ENCODE measurements around the gene MICU2. TPM values are rescaled to one million over a fixed set of nuclear protein-coding genes. Genes with fewer than 3 reads are reported as not detected.
"Not testable (repeated sequence)": the region's sequence is repeated elsewhere in the genome, so short reads cannot be mapped to it uniquely, and the experiment has no call there.

MICU2 gene
- total RNA-seq, 1 experiment from 2014 or later, result 21.8 TPM

GRCh38 chr13:21590231-21590630 is 13.7 kb downstream of the MICU2 start:
- H3K4me3 Mint-ChIP-seq (ENCODE audit: unreplicated experiment), result no peak overlapping the region
- H3K9me3 Mint-ChIP-seq (ENCODE audit: unreplicated experiment), result no peaks in the 10 kb centered on the region
- POLR2A ChIA-PET, result interaction anchor here (1.5 kb wide), 1 partner anchor 14 kb away, joined by 5 read pairs; the partner anchor contains the start of gene MICU2
- BruUV-seq (replicated peaks), result no TSS peak
- DNase-seq (ENCODE audit: unreplicated experiment), result no peak
- intact Hi-C loops (cut with micrococcal nuclease), result no loop called here
- H3K36me3 Mint-ChIP-seq (ENCODE audit: insufficient read depth, unreplicated experiment), result peaks cover 5% of the 10 kb centered on the region
- H3K27ac Mint-ChIP-seq (ENCODE audit: low read depth, unreplicated experiment), result no peak overlapping the region
- no peaks in the 10 kb centered on the region for H3K27me3 Mint-ChIP-seq (ENCODE audit: insufficient read depth, unreplicated experiment)
- H3K4me1 Mint-ChIP-seq (ENCODE audit: insufficient read depth, unreplicated experiment), result no peaks in the 10 kb centered on the region
- TF ChIP-seq, protein P1, sequence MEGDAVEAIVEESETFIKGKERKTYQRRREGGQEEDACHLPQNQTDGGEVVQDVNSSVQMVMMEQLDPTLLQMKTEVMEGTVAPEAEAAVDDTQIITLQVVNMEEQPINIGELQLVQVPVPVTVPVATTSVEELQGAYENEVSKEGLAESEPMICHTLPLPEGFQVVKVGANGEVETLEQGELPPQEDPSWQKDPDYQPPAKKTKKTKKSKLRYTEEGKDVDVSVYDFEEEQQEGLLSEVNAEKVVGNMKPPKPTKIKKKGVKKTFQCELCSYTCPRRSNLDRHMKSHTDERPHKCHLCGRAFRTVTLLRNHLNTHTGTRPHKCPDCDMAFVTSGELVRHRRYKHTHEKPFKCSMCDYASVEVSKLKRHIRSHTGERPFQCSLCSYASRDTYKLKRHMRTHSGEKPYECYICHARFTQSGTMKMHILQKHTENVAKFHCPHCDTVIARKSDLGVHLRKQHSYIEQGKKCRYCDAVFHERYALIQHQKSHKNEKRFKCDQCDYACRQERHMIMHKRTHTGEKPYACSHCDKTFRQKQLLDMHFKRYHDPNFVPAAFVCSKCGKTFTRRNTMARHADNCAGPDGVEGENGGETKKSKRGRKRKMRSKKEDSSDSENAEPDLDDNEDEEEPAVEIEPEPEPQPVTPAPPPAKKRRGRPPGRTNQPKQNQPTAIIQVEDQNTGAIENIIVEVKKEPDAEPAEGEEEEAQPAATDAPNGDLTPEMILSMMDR (IDR thresholded peaks at IDR 0.05; ENCODE audit: unreplicated experiment), result no peak
- CTCF ChIA-PET, result no interaction called here

DNA sequence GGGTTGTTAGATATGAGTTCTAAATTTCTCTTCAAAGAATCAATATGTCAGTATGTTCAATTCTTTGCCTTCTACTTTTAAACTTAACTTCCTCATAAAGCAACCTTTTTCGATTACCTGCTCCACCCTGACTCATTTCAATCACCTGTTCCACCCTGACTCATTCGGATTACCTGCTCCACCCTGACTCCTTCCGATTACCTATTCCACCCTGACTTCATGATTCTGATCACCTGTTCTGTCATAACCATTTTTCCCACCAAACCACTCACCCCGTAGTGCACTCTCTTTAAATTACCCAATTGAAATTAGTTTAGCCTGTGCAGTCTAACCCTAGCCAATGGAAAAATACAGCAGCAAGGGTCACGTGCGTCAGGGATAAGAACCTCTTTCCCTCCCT is 14.5 kb downstream of the MICU2 start:
- BruUV-seq (replicated peaks); H3K27ac Mint-ChIP-seq (ENCODE audit: low read depth, unreplicated experiment); H3K4me3 Mint-ChIP-seq (ENCODE audit: unreplicated experiment); CTCF ChIA-PET; H3K4me1 Mint-ChIP-seq (ENCODE audit: insufficient read depth, unreplicated experiment); intact Hi-C loops (cut with micrococcal nuclease); H3K27me3 Mint-ChIP-seq (ENCODE audit: insufficient read depth, unreplicated experiment); DNase-seq (ENCODE audit: unreplicated experiment); H3K9me3 Mint-ChIP-seq (ENCODE audit: unreplicated experiment); H3K36me3 Mint-ChIP-seq (ENCODE audit: insufficient read depth, unreplicated experiment); POLR2A ChIA-PET: not testable (repeated sequence)

GRCh38 chr13:21588411-21588810 is 15.6 kb downstream of the MICU2 start:
- H3K36me3 Mint-ChIP-seq (ENCODE audit: insufficient read depth, unreplicated experiment); H3K27ac Mint-ChIP-seq (ENCODE audit: low read depth, unreplicated experiment); H3K9me3 Mint-ChIP-seq (ENCODE audit: unreplicated experiment); H3K27me3 Mint-ChIP-seq (ENCODE audit: insufficient read depth, unreplicated experiment); H3K4me3 Mint-ChIP-seq (ENCODE audit: unreplicated experiment); BruUV-seq (replicated peaks); intact Hi-C loops (cut with micrococcal nuclease); H3K4me1 Mint-ChIP-seq (ENCODE audit: insufficient read depth, unreplicated experiment): not testable (repeated sequence)
- peak; percentile 27 for DNase-seq (ENCODE audit: unreplicated experiment)
- ChIA-PET POLR2A (interaction anchor here (1.2 kb wide), 1 partner anchor 15 kb away, joined by 4 read pairs; the partner anchor contains the start of gene MICU2), CTCF (interaction anchor here (0.6 kb wide), 1 partner anchor 17 kb away, joined by 3 read pairs; no protein-coding TSS in a partner anchor)

GRCh38 chr13:21584973-21585592 is 18.9 kb downstream of the MICU2 start:
- H3K4me1 Mint-ChIP-seq (ENCODE audit: insufficient read depth, unreplicated experiment), result no peaks in the 10 kb centered on the region
- no peaks in the 10 kb centered on the region for H3K27me3 Mint-ChIP-seq (ENCODE audit: insufficient read depth, unreplicated experiment)
- peaks cover 8% of the 10 kb centered on the region for H3K9me3 Mint-ChIP-seq (ENCODE audit: unreplicated experiment)
- BruUV-seq (replicated peaks), result no TSS peak
- H3K27ac Mint-ChIP-seq (ENCODE audit: low read depth, unreplicated experiment), result no peak overlapping the region
- TF ChIP-seq, protein P1 (IDR thresholded peaks at IDR 0.05; ENCODE audit: unreplicated experiment), result no peak
- no peak overlapping the region for H3K4me3 Mint-ChIP-seq (ENCODE audit: unreplicated experiment)
- no peaks in the 10 kb centered on the region for H3K36me3 Mint-ChIP-seq (ENCODE audit: insufficient read depth, unreplicated experiment)
- POLR2A ChIA-PET, result interaction anchor here (0.7 to 1.9 kb wide), 2 partner anchors 18 to 1359 kb away, joined by 4 to 7 read pairs; partner anchors contain the start of gene MICU2
- intact Hi-C loops (cut with micrococcal nuclease), result no loop called here
- no peak for DNase-seq (ENCODE audit: unreplicated experiment)
- CTCF ChIA-PET, result no interaction called here

DNA sequence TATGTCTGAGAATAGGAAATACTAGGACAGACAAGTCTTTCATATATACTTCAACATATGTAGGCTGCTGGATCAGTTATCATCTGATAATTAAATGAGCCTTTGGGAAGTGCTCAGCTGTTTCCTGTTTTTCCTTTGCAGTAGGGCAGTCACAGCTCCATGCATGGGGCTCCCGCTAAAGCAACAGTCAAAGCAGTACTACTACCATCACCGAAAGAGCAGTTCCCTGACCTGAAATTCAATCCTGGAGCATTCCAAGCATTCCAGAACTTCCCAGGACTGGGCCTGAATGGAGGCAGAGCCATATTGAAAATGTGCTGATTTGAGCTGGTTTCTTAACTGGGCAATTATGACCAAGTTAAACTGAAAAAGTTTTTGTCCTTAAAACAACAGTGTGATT is 20.5 kb downstream of the MICU2 start:
- Mint-ChIP-seq H3K4me1 (ENCODE audit: insufficient read depth, unreplicated experiment) (no peaks in the 10 kb centered on the region), H3K4me3 (ENCODE audit: unreplicated experiment) (no peak overlapping the region), H3K27me3 (ENCODE audit: insufficient read depth, unreplicated experiment) (no peaks in the 10 kb centered on the region), H3K9me3 (ENCODE audit: unreplicated experiment) (peaks cover 8% of the 10 kb centered on the region), H3K27ac (ENCODE audit: low read depth, unreplicated experiment) (no peak overlapping the region), H3K36me3 (ENCODE audit: insufficient read depth, unreplicated experiment) (no peaks in the 10 kb centered on the region)
- TF ChIP-seq, protein P1 (IDR thresholded peaks at IDR 0.05; ENCODE audit: unreplicated experiment), result no peak
- intact Hi-C loops (cut with micrococcal nuclease), result no loop called here
- DNase-seq (ENCODE audit: unreplicated experiment), result no peak
- ChIA-PET POLR2A (interaction anchor here (1.9 kb wide), 1 partner anchor 20 kb away, joined by 7 read pairs; the partner anchor contains the start of gene MICU2), CTCF (interaction anchor here (1.0 kb wide), 2 partner anchors 9 to 16 kb away, joined by 3 read pairs; no protein-coding TSS in a partner anchor)
- BruUV-seq (replicated peaks), result no TSS peak
